SU-DHL-6 (cell line): ENCODE results near the gene CHD9NB.
A peak's percentile ranks its signal among the peaks of the same experiment; 100 is the strongest.

Experiments used
- H2AFZ ChIP-seq: fragments of 200-600 bp; sonication (generic); 2 replicates; pipeline ENCODE4 v1.6.1; 2014; ENCODE audit warnings: low read depth, mild to moderate bottlenecking, moderate library complexity, mixed read lengths, antibody characterized with exemption, low read length; ENCODE audit not compliant: severe bottlenecking
- H3F3A ChIP-seq: fragments of 200-600 bp; shearing (Covaris generic); 2 replicates; pipeline ENCODE4 v1.6.0; 2016; ENCODE audit warnings: antibody characterized with exemption, mild to moderate bottlenecking; ENCODE audit not compliant: insufficient read depth
- H3K27ac ChIP-seq: fragments of 200-600 bp; sonication (generic); 2 replicates; pipeline ENCODE4 v1.5.1; 2016; ENCODE audit warnings: low read depth, mild to moderate bottlenecking, low read length, moderate library complexity, mixed read lengths
- H3K27me3 ChIP-seq: fragments of 200-600 bp; sonication (generic), shearing (Covaris generic); 2 replicates; pipeline ENCODE4 v1.6.0; 2014; ENCODE audit warnings: mild to moderate bottlenecking, low read length
- H3K36me3 ChIP-seq: fragments of 200-600 bp; sonication (generic); 2 replicates; pipeline ENCODE4 v1.6.1; 2014; ENCODE audit warnings: mild to moderate bottlenecking, low read length, mixed read lengths
- H3K4me2 ChIP-seq: fragments of 300-600, 200-600 bp; shearing (Covaris generic), sonication (generic); 2 replicates; pipeline ENCODE4 v1.6.0; 2014; ENCODE audit warnings: low read length, low read depth, mild to moderate bottlenecking; ENCODE audit not compliant: poor library complexity, severe bottlenecking
- H3K4me3 ChIP-seq: fragments of 200-600 bp; sonication (generic); 2 replicates; pipeline ENCODE4 v1.5.1; 2014; ENCODE audit warnings: antibody characterized with exemption, low read length, mild to moderate bottlenecking, mixed read lengths; ENCODE audit not compliant: insufficient read depth, poor library complexity, severe bottlenecking
- H3K79me2 ChIP-seq: fragments of 200-600 bp; sonication (generic); 2 replicates; pipeline ENCODE4 v1.6.1; 2014; ENCODE audit warnings: mild to moderate bottlenecking, low read length, moderate library complexity; ENCODE audit not compliant: insufficient read depth
- H3K9ac ChIP-seq: fragments of 200-600 bp; sonication (generic); 2 replicates; pipeline ENCODE4 v1.7.0; 2014; ENCODE audit warnings: mild to moderate bottlenecking, low read length
- H3K9me2 ChIP-seq: fragments of 200-600 bp; sonication (generic); replicated peaks from 2 replicates; pipeline ENCODE4 v1.6.1; 2014; ENCODE audit warnings: low read length; ENCODE audit not compliant: insufficient read depth
- H3K9me3 ChIP-seq: fragments of 200-600 bp; sonication (generic); 2 replicates; pipeline ENCODE4 v1.6.1; 2014; ENCODE audit warnings: low read length, mixed read lengths; ENCODE audit not compliant: insufficient read depth
- H4K20me1 ChIP-seq: fragments of 200-600 bp; sonication (generic); 2 replicates; pipeline ENCODE4 v1.6.1; 2014; ENCODE audit warnings: low read depth, mild to moderate bottlenecking, antibody characterized with exemption, low read length, moderate library complexity, mixed read lengths
- CTCF ChIP-seq: fragments of 200-600 bp; sonication (generic); IDR thresholded peaks from one replicate; pipeline ENCODE4 v1.5.1; 2017; ENCODE audit warnings: antibody characterized with exemption, mild to moderate bottlenecking, low read length, moderate library complexity; ENCODE audit not compliant: insufficient read depth, poor library complexity, severe bottlenecking
- EZH2phosphoT487 ChIP-seq: fragments of 200-600 bp; sonication (generic), shearing (Covaris generic); conservative IDR thresholded peaks from 2 replicates; pipeline ENCODE4 v1.6.1; 2018; ENCODE audit warnings: mild to moderate bottlenecking, antibody characterized with exemption, low read length, moderate library complexity, mixed read lengths

Gene CHD9NB

GRCh38 chr16:53071748-53072301 lies 19.1 kb upstream of the CHD9NB start:
- H3K27ac ChIP-seq, result peak overlapping the region; percentile 25

GRCh38 chr16:53069772-53070171 lies 17.1 kb upstream of the CHD9NB start:
- H4K20me1 ChIP-seq, result no peaks in the 10 kb centered on the region
- no peak overlapping the region for H3K9ac ChIP-seq
- H3K4me3 ChIP-seq, result no peak overlapping the region
- no peaks in the 10 kb centered on the region for H3K27me3 ChIP-seq
- TF ChIP-seq EZH2phosphoT487 (no peak), CTCF (no peak)
- peaks cover 3% of the 10 kb centered on the region; the same call in 1 of the 2 replicates for H3F3A ChIP-seq
- H2AFZ ChIP-seq, result no peak overlapping the region
- H3K9me2 ChIP-seq, result no peaks in the 10 kb centered on the region
- no peaks in the 10 kb centered on the region; the same call in 1 of the 2 replicates for H3K9me3 ChIP-seq
- H3K4me2 ChIP-seq, result no peak overlapping the region
- peaks cover 3% of the 10 kb centered on the region; the same call in 1 of the 2 replicates for H3K36me3 ChIP-seq
- H3K27ac ChIP-seq, result no peak overlapping the region
- H3K79me2 ChIP-seq, result peaks cover 65% of the 10 kb centered on the region

More at GRCh38 chr16:53071748-53072301, 19.1 kb upstream of the CHD9NB start:
- Histone ChIP-seq H3K36me3 (peaks cover 3% of the 10 kb centered on the region; the same call in 1 of the 2 replicates), H3K4me3 (no peak overlapping the region), H3K9me2 (no peaks in the 10 kb centered on the region), H2AFZ (no peak overlapping the region), H3K4me2 (no peak overlapping the region), H3F3A (peaks cover 3% of the 10 kb centered on the region; the same call in 1 of the 2 replicates), H3K79me2 (peaks cover 71% of the 10 kb centered on the region), H3K27me3 (no peaks in the 10 kb centered on the region), H4K20me1 (no peaks in the 10 kb centered on the region), H3K9me3 (no peaks in the 10 kb centered on the region; the same call in 1 of the 2 replicates), H3K9ac (no peak overlapping the region)
- no peak for TF ChIP-seq EZH2phosphoT487

GRCh38 chr16:53068423-53068833 lies 15.7 kb upstream of the CHD9NB start:
- Histone ChIP-seq H3K4me3 (no peak overlapping the region), H3K9me2 (no peaks in the 10 kb centered on the region), H3K4me2 (peak overlapping the region; percentile 28), H2AFZ (no peak overlapping the region), H3K27ac (peak overlapping the region; percentile 54), H3K27me3 (no peaks in the 10 kb centered on the region), H3K9me3 (no peaks in the 10 kb centered on the region), H4K20me1 (no peaks in the 10 kb centered on the region), H3K36me3 (peaks cover 1% of the 10 kb centered on the region; the same call in 1 of the 2 replicates), H3K79me2 (peaks cover 65% of the 10 kb centered on the region), H3F3A (peaks cover 3% of the 10 kb centered on the region; the same call in 1 of the 2 replicates), H3K9ac (no peak overlapping the region)
- TF ChIP-seq EZH2phosphoT487, result no peak
- TF ChIP-seq CTCF, result no peak

GRCh38 chr16:53067675-53068074 lies 15.0 kb upstream of the CHD9NB start:
- H2AFZ ChIP-seq, result no peak overlapping the region
- no peaks in the 10 kb centered on the region for H3K9me3 ChIP-seq
- H3K9me2 ChIP-seq, result no peaks in the 10 kb centered on the region
- no peak overlapping the region for H3K4me3 ChIP-seq
- no peaks in the 10 kb centered on the region; the same call in 1 of the 2 replicates for H3K36me3 ChIP-seq
- H3K9ac ChIP-seq, result no peak overlapping the region
- H3K27me3 ChIP-seq, result no peaks in the 10 kb centered on the region
- peak overlapping the region; percentile 28 for H3K4me2 ChIP-seq
- TF ChIP-seq EZH2phosphoT487, result no peak
- no peak for TF ChIP-seq CTCF
- peaks cover 62% of the 10 kb centered on the region for H3K79me2 ChIP-seq
- H4K20me1 ChIP-seq, result no peaks in the 10 kb centered on the region
- H3F3A ChIP-seq, result peaks cover 3% of the 10 kb centered on the region; the same call in 1 of the 2 replicates
- H3K27ac ChIP-seq, result peak overlapping the region; percentile 54
